H9 (cell line): Measurements from ENCODE around the gene CRYBG2. TPM values are rescaled to one million over a fixed set of nuclear protein-coding genes. Genes with fewer than 3 reads are reported as not detected.

Experiments
- DNase-seq: peaks from one replicate; pipeline ENCODE4 v3.0.0-alpha.2; 2017
- H2AFZ ChIP-seq: one replicate; pipeline ENCODE4 v1.6.1; 2013; ENCODE audit warnings: mild to moderate bottlenecking, low read length, control low read depth, moderate library complexity
- H2AK5ac ChIP-seq: 2 replicates; pipeline ENCODE4 v1.6.1; 2013; ENCODE audit warnings: low read length, control low read depth, mixed read lengths; ENCODE audit not compliant: insufficient read length
- H2BK120ac ChIP-seq: one replicate; pipeline ENCODE4 v1.6.1; 2013; ENCODE audit warnings: low read depth, mild to moderate bottlenecking, low read length, control low read depth, inconsistent platforms; ENCODE audit not compliant: poor library complexity, severe bottlenecking
- H2BK12ac ChIP-seq: 2 replicates; pipeline ENCODE4 v1.6.1; 2013; ENCODE audit warnings: low read length, control low read depth, mixed read lengths, low read depth; ENCODE audit not compliant: insufficient read length
- H2BK15ac ChIP-seq: 2 replicates; pipeline ENCODE4 v1.6.1; 2013; ENCODE audit warnings: low read depth, low read length, control low read depth
- H2BK20ac ChIP-seq: one replicate; pipeline ENCODE4 v1.6.1; 2013; ENCODE audit warnings: low read depth, mild to moderate bottlenecking, low read length, control low read depth, inconsistent platforms; ENCODE audit not compliant: poor library complexity, severe bottlenecking
- H2BK5ac ChIP-seq: 2 replicates; pipeline ENCODE4 v1.6.1; 2013; ENCODE audit warnings: low read length, control low read depth, mixed read lengths; ENCODE audit not compliant: insufficient read length
- H3K14ac ChIP-seq: 2 replicates; pipeline ENCODE4 v1.6.1; 2013; ENCODE audit warnings: low read length, control low read depth; ENCODE audit not compliant: insufficient read depth
- H3K18ac ChIP-seq: 2 replicates; pipeline ENCODE4 v1.6.1; 2013; ENCODE audit warnings: low read depth, mild to moderate bottlenecking, mixed read lengths, low read length, control low read depth; ENCODE audit not compliant: insufficient read length
- H3K23ac ChIP-seq: 2 replicates; pipeline ENCODE4 v1.6.1; 2013; ENCODE audit warnings: low read length, control low read depth, mixed read lengths, low read depth; ENCODE audit not compliant: insufficient read length
- H3K23me2 ChIP-seq: 2 replicates; pipeline ENCODE4 v1.6.1; 2013; ENCODE audit warnings: low read depth, mild to moderate bottlenecking, mixed read lengths, low read length, control low read depth; ENCODE audit not compliant: insufficient read length, poor library complexity, severe bottlenecking
- H3K27ac ChIP-seq: 2 replicates; pipeline ENCODE4 v1.5.1; 2013; ENCODE audit warnings: low read length, control low read depth, mixed read lengths, low read depth; ENCODE audit not compliant: insufficient read length
- H3K27me3 ChIP-seq: 2 replicates; pipeline ENCODE4 v1.6.1; 2013; ENCODE audit warnings: low read length, control low read depth, inconsistent platforms; ENCODE audit not compliant: insufficient read depth
- H3K4ac ChIP-seq: 2 replicates; pipeline ENCODE4 v1.6.1; 2013; ENCODE audit warnings: low read depth, mild to moderate bottlenecking, control low read depth, inconsistent platforms, low read length, moderate library complexity
- H3K4me1 ChIP-seq: 2 replicates; pipeline ENCODE4 v1.6.1; 2013; ENCODE audit warnings: low read length, control low read depth, inconsistent platforms; ENCODE audit not compliant: insufficient read depth
- H3K4me2 ChIP-seq: 2 replicates; pipeline ENCODE4 v1.6.1; 2013; ENCODE audit warnings: low read length, control low read depth, mixed read lengths; ENCODE audit not compliant: insufficient read length, insufficient read depth
- H3K56ac ChIP-seq: 2 replicates; pipeline ENCODE4 v1.6.1; 2013; ENCODE audit warnings: low read depth, mild to moderate bottlenecking, mixed read lengths, low read length, control low read depth; ENCODE audit not compliant: insufficient read length
- H3K79me1 ChIP-seq: 2 replicates; pipeline ENCODE4 v1.6.1; 2013; ENCODE audit warnings: low read depth, mild to moderate bottlenecking, moderate library complexity, low read length, control low read depth, inconsistent platforms; ENCODE audit not compliant: insufficient read depth, poor library complexity, severe bottlenecking
- H3K79me2 ChIP-seq: 2 replicates; pipeline ENCODE4 v1.6.1; 2013; ENCODE audit warnings: low read length, control low read depth, inconsistent platforms; ENCODE audit not compliant: insufficient read depth
- H3K9ac ChIP-seq: 2 replicates; pipeline ENCODE4 v1.6.1; 2013; ENCODE audit warnings: low read length, control low read depth, mixed read lengths; ENCODE audit not compliant: insufficient read length; ENCODE audit errors: extremely low read depth
- H3K9me3 ChIP-seq: one replicate; pipeline ENCODE4 v1.6.1; 2013; ENCODE audit warnings: low read depth, low read length, inconsistent platforms; ENCODE audit not compliant: control insufficient read depth
- H3T11ph ChIP-seq: one replicate; pipeline ENCODE4 v1.6.1; 2013; ENCODE audit warnings: mild to moderate bottlenecking, low read length, control low read depth, inconsistent platforms
- H4K20me1 ChIP-seq: one replicate; pipeline ENCODE4 v1.6.1; 2013; ENCODE audit not compliant: control insufficient read depth, insufficient read length, insufficient read depth
- H4K5ac ChIP-seq: 2 replicates; pipeline ENCODE4 v1.6.1; 2013; ENCODE audit warnings: low read depth, mild to moderate bottlenecking, mixed read lengths, low read length, control low read depth; ENCODE audit not compliant: insufficient read length
- H4K8ac ChIP-seq: replicated peaks from 2 replicates; pipeline ENCODE4 v1.6.1; 2013; ENCODE audit warnings: low read length, control low read depth, mixed read lengths, low read depth; ENCODE audit not compliant: insufficient read length
- H4K91ac ChIP-seq: 2 replicates; pipeline ENCODE4 v1.6.1; 2013; ENCODE audit warnings: low read depth, mild to moderate bottlenecking, moderate library complexity, mixed read lengths, low read length, control low read depth; ENCODE audit not compliant: insufficient read length
- H3K27ac Mint-ChIP-seq, 3 experiments: 2 replicates in 2 of 3; 3 replicates in 1 of 3; pipeline ENCODE4 v1.8.0; 2020 to 2021; ENCODE audit warnings: mixed read lengths in 3 of 3, mild to moderate bottlenecking in 1 of 3, moderate library complexity in 1 of 3
- H3K27me3 Mint-ChIP-seq: 2 replicates; pipeline ENCODE4 v1.8.0; 2021; ENCODE audit warnings: low read depth, mild to moderate bottlenecking, moderate library complexity, mixed read lengths
- H3K36me3 Mint-ChIP-seq, 3 experiments: 2 replicates in 2 of 3; 3 replicates in 1 of 3; pipeline ENCODE4 v1.8.0; 2020 to 2021; ENCODE audit warnings: low read depth in 3 of 3, mixed read lengths in 3 of 3; ENCODE audit not compliant: insufficient read depth in 1 of 3
- H3K4me1 Mint-ChIP-seq, 2 experiments: 2 replicates each; pipeline ENCODE4 v1.8.0; 2020; ENCODE audit warnings: mixed read lengths in 2 of 2
- H3K4me3 Mint-ChIP-seq, 2 experiments: 2 replicates in 1 of 2; 3 replicates in 1 of 2; pipeline ENCODE4 v1.8.0; 2020 to 2021; ENCODE audit warnings: mild to moderate bottlenecking in 2 of 2, mixed read lengths in 2 of 2, moderate library complexity in 1 of 2
- H3K9me3 Mint-ChIP-seq, 2 experiments: 2 replicates in 1 of 2; 3 replicates in 1 of 2; pipeline ENCODE4 v1.8.0; 2020; ENCODE audit warnings: mild to moderate bottlenecking in 2 of 2, mixed read lengths in 2 of 2, moderate library complexity in 1 of 2
- WGBS: extraction: QIAGEN DNeasy Blood & Tissue Kit; methylation state at CpG from one replicate; pipeline ENCODE4 v1.1.7; 2013; ENCODE audit warnings: missing lambda C conversion rate, low lambda C conversion rate, mixed read lengths; ENCODE audit not compliant: insufficient read length; ENCODE audit errors: extremely low coverage; 5-methylcytosine and 5-hydroxymethylcytosine counted together
- total RNA-seq: library from RNA; stranded (reverse); gene quantifications from 2 replicates; pipeline ENCODE4 v1.2.1, GENCODE V29; 2021
- TF ChIP-seq, protein P1 (sequence below): fragments of 200-600 bp; sonication (generic); conservative IDR thresholded peaks from 3 replicates; pipeline ENCODE4 v1.8.0; 2021; ENCODE audit warnings: antibody characterized with exemption, mild to moderate bottlenecking

The CRYBG2 gene
- total RNA-seq, 1 experiment from 2014 or later, result 12.8 TPM

DNA sequence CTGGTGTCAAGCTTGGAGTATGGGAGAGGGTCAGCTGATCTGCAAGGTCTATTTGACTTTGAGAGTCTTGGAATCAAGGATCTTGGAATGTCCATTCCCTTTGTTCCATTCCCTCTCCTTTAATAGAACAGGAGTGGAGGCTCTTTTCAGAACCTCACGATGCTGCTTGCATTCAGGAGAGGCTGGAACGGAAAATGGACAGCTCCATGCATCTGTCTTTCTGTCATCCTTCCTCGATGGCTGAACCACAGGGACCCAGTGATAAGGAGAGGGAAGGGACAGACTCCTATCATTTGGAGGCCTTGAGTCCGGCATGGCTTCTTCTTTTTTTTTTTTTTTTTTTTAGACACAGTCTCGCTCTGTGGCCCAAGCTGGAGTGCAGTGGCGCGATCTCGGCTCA is 41.8 kb upstream of the CRYBG2 start:
- Histone ChIP-seq H2BK120ac (no peak overlapping the region), H3K14ac (no peak overlapping the region), H2BK20ac (no peak overlapping the region), H3K18ac (no peak overlapping the region), H3K27me3 (no peaks in the 10 kb centered on the region), H3K23ac (no peak overlapping the region), H3K79me1 (no peaks in the 10 kb centered on the region), H4K5ac (no peak overlapping the region), H2BK15ac (no peak overlapping the region), H2BK5ac (no peak overlapping the region), H3T11ph (no peak overlapping the region), H4K8ac (no peak overlapping the region), H3K9ac (no peak overlapping the region), H4K91ac (no peak overlapping the region), H3K27ac (no peak overlapping the region), H3K4me2 (no peak overlapping the region), H4K20me1 (no peaks in the 10 kb centered on the region), H2BK12ac (no peak overlapping the region), H2AFZ (no peak overlapping the region), H2AK5ac (no peak overlapping the region), H3K4me1 (peaks cover 2% of the 10 kb centered on the region; the same call in 1 of the 2 replicates), H3K23me2 (no peaks in the 10 kb centered on the region), H3K56ac (no peak overlapping the region), H3K4ac (no peak overlapping the region), H3K9me3 (no peaks in the 10 kb centered on the region), H3K79me2 (no peaks in the 10 kb centered on the region)
- H3K4me1 Mint-ChIP-seq, result peaks cover 20 to 25% of the 10 kb centered on the region in 2 experiments
- TF ChIP-seq, protein P1, sequence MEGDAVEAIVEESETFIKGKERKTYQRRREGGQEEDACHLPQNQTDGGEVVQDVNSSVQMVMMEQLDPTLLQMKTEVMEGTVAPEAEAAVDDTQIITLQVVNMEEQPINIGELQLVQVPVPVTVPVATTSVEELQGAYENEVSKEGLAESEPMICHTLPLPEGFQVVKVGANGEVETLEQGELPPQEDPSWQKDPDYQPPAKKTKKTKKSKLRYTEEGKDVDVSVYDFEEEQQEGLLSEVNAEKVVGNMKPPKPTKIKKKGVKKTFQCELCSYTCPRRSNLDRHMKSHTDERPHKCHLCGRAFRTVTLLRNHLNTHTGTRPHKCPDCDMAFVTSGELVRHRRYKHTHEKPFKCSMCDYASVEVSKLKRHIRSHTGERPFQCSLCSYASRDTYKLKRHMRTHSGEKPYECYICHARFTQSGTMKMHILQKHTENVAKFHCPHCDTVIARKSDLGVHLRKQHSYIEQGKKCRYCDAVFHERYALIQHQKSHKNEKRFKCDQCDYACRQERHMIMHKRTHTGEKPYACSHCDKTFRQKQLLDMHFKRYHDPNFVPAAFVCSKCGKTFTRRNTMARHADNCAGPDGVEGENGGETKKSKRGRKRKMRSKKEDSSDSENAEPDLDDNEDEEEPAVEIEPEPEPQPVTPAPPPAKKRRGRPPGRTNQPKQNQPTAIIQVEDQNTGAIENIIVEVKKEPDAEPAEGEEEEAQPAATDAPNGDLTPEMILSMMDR, result no peak
- H3K27me3 Mint-ChIP-seq, result no peaks in the 10 kb centered on the region
- no peak overlapping the region; a peak in 1 of 7 replicates for H3K27ac Mint-ChIP-seq
- no peaks in the 10 kb centered on the region for H3K9me3 Mint-ChIP-seq
- no peak overlapping the region; a peak in 1 of 5 replicates for H3K4me3 Mint-ChIP-seq
- DNase-seq, result no peak
- H3K36me3 Mint-ChIP-seq, result no peaks in the 10 kb centered on the region
- WGBS, result no CpG with 5 or more reads among the region's 8 CpGs
